DOHH2 (cell line): Measurements from ENCODE around the gene GLCE.

Source experiments
- H3F3A ChIP-seq: fragments of 200-600 bp; sonication (generic), shearing (Covaris generic); 2 replicates; pipeline ENCODE4 v1.6.0; 2016; ENCODE audit warnings: antibody characterized with exemption, mild to moderate bottlenecking; ENCODE audit not compliant: control insufficient read depth, insufficient read depth
- H3K27ac ChIP-seq: fragments of 200-600 bp; sonication (generic); 2 replicates; pipeline ENCODE4 v1.5.1; 2014; ENCODE audit warnings: low read depth, mild to moderate bottlenecking, low read length, moderate library complexity
- H3K27me3 ChIP-seq: fragments of 200-600 bp; sonication (generic); 2 replicates; pipeline ENCODE4 v1.6.1; 2014; ENCODE audit warnings: mild to moderate bottlenecking, low read length, mixed read lengths; ENCODE audit not compliant: control insufficient read depth
- H3K36me3 ChIP-seq: fragments of 200-600 bp; sonication (generic); 2 replicates; pipeline ENCODE4 v1.6.1; 2014; ENCODE audit warnings: mild to moderate bottlenecking, low read length, moderate library complexity, mixed read lengths; ENCODE audit not compliant: control insufficient read depth
- H3K4me1 ChIP-seq: fragments of 200-600 bp; sonication (generic); 2 replicates; pipeline ENCODE4 v1.6.1; 2014; ENCODE audit warnings: mild to moderate bottlenecking, low read length, mixed read lengths; ENCODE audit not compliant: control insufficient read depth
- H3K4me2 ChIP-seq: fragments of 200-600 bp; sonication (generic); 2 replicates; pipeline ENCODE4 v1.6.0; 2014; ENCODE audit warnings: mild to moderate bottlenecking, low read length, moderate library complexity
- H3K4me3 ChIP-seq: fragments of 200-600 bp; sonication (generic); 2 replicates; pipeline ENCODE4 v1.5.1; 2014; ENCODE audit warnings: mild to moderate bottlenecking, low read length, mixed read lengths
- H3K79me2 ChIP-seq: fragments of 200-600 bp; sonication (generic); 2 replicates; pipeline ENCODE4 v1.6.1; 2014; ENCODE audit warnings: mild to moderate bottlenecking, low read length, mixed read lengths; ENCODE audit not compliant: control insufficient read depth
- H3K9me2 ChIP-seq: fragments of 200-600 bp; sonication (generic); replicated peaks from 2 replicates; pipeline ENCODE4 v1.6.1; 2014; ENCODE audit warnings: mild to moderate bottlenecking, low read length, mixed read lengths; ENCODE audit not compliant: control insufficient read depth
- H3K9me3 ChIP-seq: fragments of 200-600 bp; sonication (generic); 2 replicates; pipeline ENCODE4 v1.6.1; 2014; ENCODE audit warnings: antibody characterized with exemption, low read length, mixed read lengths; ENCODE audit not compliant: control insufficient read depth, insufficient read depth
- H4K20me1 ChIP-seq: fragments of 200-600 bp; sonication (generic); 2 replicates; pipeline ENCODE4 v1.6.0; 2014; ENCODE audit warnings: low read depth, mild to moderate bottlenecking, antibody characterized with exemption, low read length, moderate library complexity; ENCODE audit not compliant: control insufficient read depth, insufficient read depth
- CTCF ChIP-seq: fragments of 200-600 bp; sonication (generic); IDR thresholded peaks from one replicate; pipeline ENCODE4 v1.5.1; 2014; ENCODE audit warnings: antibody characterized with exemption, mild to moderate bottlenecking, low read depth, low read length; ENCODE audit not compliant: poor library complexity, severe bottlenecking
- EZH2phosphoT487 ChIP-seq: fragments of 200-600 bp; sonication (generic); IDR thresholded peaks from 2 replicates; pipeline ENCODE4 v1.6.1; 2017; ENCODE audit warnings: borderline replicate concordance, mild to moderate bottlenecking, antibody characterized with exemption, low read length, moderate library complexity, mixed read lengths

The GLCE gene

GRCh38 chr15:69285834-69286233 is 125.4 kb downstream of the GLCE start:
- Histone ChIP-seq H3K9me3 (no peaks in the 10 kb centered on the region), H3K4me1 (no peaks in the 10 kb centered on the region), H3F3A (no peaks in the 10 kb centered on the region), H4K20me1 (0 out of 2 replicates have a peak, but pooled peaks cover 3% of the 10 kb centered on the region), H3K4me3 (no peak overlapping the region), H3K79me2 (no peaks in the 10 kb centered on the region), H3K27ac (no peak overlapping the region), H3K36me3 (no peaks in the 10 kb centered on the region), H3K4me2 (no peak overlapping the region), H3K27me3 (no peaks in the 10 kb centered on the region; the same call in 1 of the 2 replicates), H3K9me2 (no peaks in the 10 kb centered on the region)
- TF ChIP-seq EZH2phosphoT487: no peak

- Histone ChIP-seq H3K4me3 (no peak overlapping the region), H3K27ac (no peak overlapping the region), H3K4me2 (no peak overlapping the region), H3K79me2 (no peaks in the 10 kb centered on the region), H3K27me3 (no peaks in the 10 kb centered on the region; the same call in 1 of the 2 replicates), H3F3A (no peaks in the 10 kb centered on the region), H3K9me2 (no peaks in the 10 kb centered on the region), H3K9me3 (no peaks in the 10 kb centered on the region), H3K36me3 (no peaks in the 10 kb centered on the region), H3K4me1 (no peaks in the 10 kb centered on the region), H4K20me1 (0 out of 2 replicates have a peak, but pooled peaks cover 3% of the 10 kb centered on the region)
- TF ChIP-seq CTCF (no peak), EZH2phosphoT487 (no peak)
Observed at GRCh38 chr15:69288011-69288410, 127.6 kb downstream of the GLCE start.

GRCh38 chr15:69288531-69289341 is 128.3 kb downstream of the GLCE start:
- Histone ChIP-seq H4K20me1 (0 out of 2 replicates have a peak, but pooled peaks cover 3% of the 10 kb centered on the region), H3K27me3 (no peaks in the 10 kb centered on the region; the same call in 1 of the 2 replicates), H3K9me3 (no peaks in the 10 kb centered on the region), H3F3A (no peaks in the 10 kb centered on the region), H3K36me3 (no peaks in the 10 kb centered on the region), H3K4me3 (no peak overlapping the region), H3K27ac (no peak overlapping the region), H3K4me2 (no peak overlapping the region), H3K4me1 (no peaks in the 10 kb centered on the region), H3K79me2 (no peaks in the 10 kb centered on the region), H3K9me2 (no peaks in the 10 kb centered on the region)
- no peak for TF ChIP-seq CTCF
- TF ChIP-seq EZH2phosphoT487: no peak
